Lung (tissue), 12 donors: ENCODE measurements around the gene MRPL50. TPM values are rescaled to one million over a fixed set of nuclear protein-coding genes. Genes with fewer than 3 reads are reported as not detected.

ENCODE experiments used
- ATAC-seq: fragments of 200-7000 bp; cut with Tn5 transposase; one replicate; pipeline ENCODE4 v1.9.1; 2020; ENCODE audit warnings: moderate number of reproducible peaks; ENCODE audit not compliant: insufficient read depth, low FRiP score
- DNase-seq, 3 donors: peaks; one replicate each; pipeline ENCODE4 v3.0.0-alpha.2; 2013 to 2017
- H3K27ac ChIP-seq, 2 donors: one replicate each; pipeline ENCODE4 v1.5.1; 2013; ENCODE audit warnings: mild to moderate bottlenecking in 2 of 2, moderate library complexity in 2 of 2, control low read depth in 1 of 2, inconsistent platforms in 1 of 2, low read depth in 1 of 2, low read length in 1 of 2
- H3K27me3 ChIP-seq, 3 donors: one replicate each; pipeline ENCODE4 v1.5.1; 2013; ENCODE audit warnings: low read length in 2 of 3; ENCODE audit not compliant: control insufficient read depth in 3 of 3, insufficient read depth in 3 of 3
- H3K36me3 ChIP-seq, 4 donors: one replicate each; pipeline ENCODE4 v1.5.1; 2013; ENCODE audit warnings: low read length in 4 of 4, mild to moderate bottlenecking in 1 of 4, moderate library complexity in 1 of 4; ENCODE audit not compliant: control insufficient read depth in 4 of 4, insufficient read depth in 4 of 4
- H3K4me1 ChIP-seq, 5 donors: one replicate each; pipeline ENCODE4 v1.5.1; 2013; ENCODE audit warnings: low read length in 5 of 5, mild to moderate bottlenecking in 2 of 5, moderate library complexity in 1 of 5; ENCODE audit not compliant: control insufficient read depth in 5 of 5, insufficient read depth in 5 of 5
- H3K4me3 ChIP-seq: one replicate; pipeline ENCODE4 v1.5.1; 2013; ENCODE audit warnings: mild to moderate bottlenecking, control low read depth, moderate library complexity
- H3K9ac ChIP-seq, 2 donors: one replicate each; pipeline ENCODE4 v1.5.1; 2013; ENCODE audit warnings: low read length in 2 of 2, control low read depth in 1 of 2; ENCODE audit not compliant: insufficient read depth in 1 of 2
- H3K9me3 ChIP-seq, 4 donors: one replicate each; pipeline ENCODE4 v1.5.1; 2013; ENCODE audit warnings: low read length in 3 of 4, mild to moderate bottlenecking in 1 of 4, moderate library complexity in 1 of 4; ENCODE audit not compliant: control insufficient read depth in 4 of 4, insufficient read depth in 3 of 4
- polyA plus RNA-seq, 2 donors: library from polyadenylated mRNA; stranded (reverse); fragments of 200-250 nt; gene quantifications; one replicate each; pipeline ENCODE4 v1.2.1, GENCODE V29; 2013
- total RNA-seq, 2 donors: library from RNA; depleted of rRNA in 1 of 2; stranded (reverse); fragments of >200 nt in 1 of 2; gene quantifications; one replicate each; pipeline ENCODE4 v1.2.1, GENCODE V29; 2014 to 2021
- TF ChIP-seq, protein P1 (sequence below): IDR thresholded peaks from 2 replicates; pipeline ENCODE4 v1.5.1; 2012; ENCODE audit warnings: mild to moderate bottlenecking; ENCODE audit errors: control extremely low read depth, extremely low read depth
- donor health status: control.
- donor health status: control.
- donor health status: Bipolar disorder and iron deficiency.
- donor health status: healthy.
- donor health status: DM: yes; HTN: yes; CAD: no.

Gene MRPL50
- total and polyA plus RNA-seq, 4 donors: 7.9 to 23.0 (median 8.8) TPM

DNA sequence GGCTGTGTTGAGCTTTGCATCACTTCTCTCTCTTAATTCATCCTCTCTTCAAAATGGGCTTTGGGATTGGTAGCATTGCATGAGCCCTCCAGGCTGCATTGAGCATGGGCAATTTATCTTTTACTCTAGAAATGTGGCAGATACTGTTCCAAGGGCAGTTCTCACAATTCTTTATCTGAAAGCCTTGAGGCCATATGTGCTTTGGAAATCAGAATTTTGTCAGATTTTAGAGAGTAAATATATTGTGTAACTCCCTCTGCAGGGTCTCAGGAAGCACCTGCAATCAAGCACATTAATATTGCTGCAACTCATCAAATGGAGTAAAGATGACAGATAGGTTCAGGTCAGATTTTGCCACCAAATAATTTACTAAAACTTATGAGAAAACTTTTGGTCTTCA, 19.6 kb upstream of the MRPL50 start:
- H3K9ac ChIP-seq: no peak overlapping the region
- H3K27ac ChIP-seq: no peak overlapping the region
- H3K36me3 ChIP-seq: peaks cover 0 to 9% (median 3%) of the 10 kb centered on the region in 4 donors
- peaks cover 0 to 13% (median 3%) of the 10 kb centered on the region in 4 donors for H3K9me3 ChIP-seq
- H3K27me3 ChIP-seq: no peaks in the 10 kb centered on the region
- DNase-seq (no peak), ATAC-seq (no peak)
- no peak overlapping the region for H3K4me3 ChIP-seq
- TF ChIP-seq, protein P1, sequence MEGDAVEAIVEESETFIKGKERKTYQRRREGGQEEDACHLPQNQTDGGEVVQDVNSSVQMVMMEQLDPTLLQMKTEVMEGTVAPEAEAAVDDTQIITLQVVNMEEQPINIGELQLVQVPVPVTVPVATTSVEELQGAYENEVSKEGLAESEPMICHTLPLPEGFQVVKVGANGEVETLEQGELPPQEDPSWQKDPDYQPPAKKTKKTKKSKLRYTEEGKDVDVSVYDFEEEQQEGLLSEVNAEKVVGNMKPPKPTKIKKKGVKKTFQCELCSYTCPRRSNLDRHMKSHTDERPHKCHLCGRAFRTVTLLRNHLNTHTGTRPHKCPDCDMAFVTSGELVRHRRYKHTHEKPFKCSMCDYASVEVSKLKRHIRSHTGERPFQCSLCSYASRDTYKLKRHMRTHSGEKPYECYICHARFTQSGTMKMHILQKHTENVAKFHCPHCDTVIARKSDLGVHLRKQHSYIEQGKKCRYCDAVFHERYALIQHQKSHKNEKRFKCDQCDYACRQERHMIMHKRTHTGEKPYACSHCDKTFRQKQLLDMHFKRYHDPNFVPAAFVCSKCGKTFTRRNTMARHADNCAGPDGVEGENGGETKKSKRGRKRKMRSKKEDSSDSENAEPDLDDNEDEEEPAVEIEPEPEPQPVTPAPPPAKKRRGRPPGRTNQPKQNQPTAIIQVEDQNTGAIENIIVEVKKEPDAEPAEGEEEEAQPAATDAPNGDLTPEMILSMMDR: no peak
- peaks cover 0 to 2% (median 0%) of the 10 kb centered on the region in 5 donors for H3K4me1 ChIP-seq

DNA sequence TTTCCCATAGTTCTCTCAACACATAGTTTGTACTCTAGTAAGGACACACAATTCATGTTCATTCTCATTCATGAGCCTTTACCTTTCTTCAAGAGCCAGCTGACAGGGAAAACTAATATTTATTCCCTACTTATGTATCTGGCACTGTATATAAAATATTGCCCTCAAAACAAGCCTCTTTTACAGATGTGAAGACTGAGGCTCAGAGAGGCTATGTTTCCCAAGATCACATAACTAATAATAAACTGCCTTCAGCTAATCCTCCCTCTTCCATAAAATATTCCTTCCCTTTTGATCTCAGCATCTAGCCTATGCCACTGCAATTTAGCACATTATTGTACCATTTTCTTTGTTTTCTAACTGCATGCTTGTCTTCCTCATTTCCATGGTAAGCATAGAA, 19.0 kb upstream of the MRPL50 start:
- Histone ChIP-seq H3K4me3 (no peak overlapping the region), H3K9ac (no peak overlapping the region), H3K36me3 (peaks cover 0 to 9% (median 5%) of the 10 kb centered on the region in 4 donors), H3K9me3 (peaks cover 0 to 17% (median 3%) of the 10 kb centered on the region in 4 donors), H3K4me1 (peaks cover 0 to 2% (median 0%) of the 10 kb centered on the region in 5 donors), H3K27me3 (no peaks in the 10 kb centered on the region), H3K27ac (no peak overlapping the region)
- ATAC-seq (no peak), DNase-seq (no peak)
- TF ChIP-seq, protein P1: no peak

DNA sequence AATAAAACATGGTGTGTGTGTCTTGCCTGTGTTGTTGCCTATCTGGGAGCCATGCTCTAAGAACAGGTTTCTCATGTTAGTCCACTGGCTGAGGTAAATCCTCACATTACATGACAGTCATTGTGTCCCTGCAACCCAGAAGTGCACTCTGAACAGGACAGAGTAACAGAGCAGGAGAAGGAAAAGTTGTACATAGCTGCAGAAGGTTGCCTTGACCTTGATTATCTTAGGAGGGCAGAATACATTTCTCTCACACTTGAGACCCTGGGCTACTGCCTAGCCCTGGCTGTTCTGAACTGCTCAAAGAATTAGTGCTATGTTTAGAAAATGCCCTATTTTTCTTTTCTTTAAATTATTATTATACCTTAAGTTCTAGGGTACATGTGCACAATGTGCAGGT, 17.2 kb upstream of the MRPL50 start:
- Histone ChIP-seq H3K4me1 (peaks cover 0 to 2% (median 0%) of the 10 kb centered on the region in 5 donors), H3K27me3 (no peaks in the 10 kb centered on the region), H3K9ac (no peak overlapping the region), H3K36me3 (peaks cover 0 to 9% (median 5%) of the 10 kb centered on the region in 4 donors), H3K9me3 (peaks cover 0 to 26% (median 6%) of the 10 kb centered on the region in 4 donors), H3K27ac (no peak overlapping the region), H3K4me3 (no peak overlapping the region)
- TF ChIP-seq, protein P1: no peak
- DNase-seq (no peak), ATAC-seq (no peak)

DNA sequence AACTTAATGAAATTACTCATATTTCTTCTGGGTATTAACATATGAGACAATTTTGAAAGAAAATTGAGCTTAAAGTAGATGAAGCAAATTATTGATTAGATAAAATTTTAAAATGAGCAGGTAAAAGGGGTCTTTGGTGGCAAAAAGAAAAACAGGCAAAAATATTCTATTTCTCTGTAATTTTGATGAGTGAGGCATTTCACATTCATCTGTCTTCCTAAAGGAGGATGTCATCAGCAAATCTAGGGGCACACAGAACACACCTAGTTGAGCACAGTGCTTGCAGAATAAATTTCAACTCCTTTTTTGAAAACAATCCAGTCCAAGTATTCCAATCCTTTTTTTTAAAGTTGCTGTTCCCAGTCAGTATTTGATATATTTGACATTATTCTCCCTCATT, 16.4 kb upstream of the MRPL50 start:
- no peaks in the 10 kb centered on the region for H3K4me1 ChIP-seq
- H3K9ac ChIP-seq: no peak overlapping the region
- ATAC-seq (no peak), DNase-seq (no peak)
- H3K4me3 ChIP-seq: no peak overlapping the region
- no peak overlapping the region for H3K27ac ChIP-seq
- peaks cover 0 to 14% (median 7%) of the 10 kb centered on the region in 4 donors for H3K36me3 ChIP-seq
- H3K27me3 ChIP-seq: no peaks in the 10 kb centered on the region
- H3K9me3 ChIP-seq: peaks cover 4 to 33% (median 8%) of the 10 kb centered on the region in 4 donors
- TF ChIP-seq, protein P1: no peak
